ENCODE data around the gene MAP3K10.

GRCh38 chr19:40155749-40156265, 35.4 kb upstream of the MAP3K10 start:
- no peak for TF ChIP-seq POLR2A (IDR thresholded peaks at IDR 0.05; ENCODE audit: low read length)
- TF ChIP-seq GATA1 (IDR thresholded peaks at IDR 0.05; ENCODE audit: low read depth, low read length) = no peak
